Tibial nerve (tissue), 4 donors: ENCODE results near the gene DHRS7.

Experiments used
- CTCF ChIP-seq, 5 experiments: fragments of 200-600 bp in 3 of 5; fragments of 450-650 bp in 2 of 5; sonication (generic) in 3 of 5; IDR thresholded peaks; one replicate each; pipeline ENCODE4 v1.5.1; 2016 to 2019; ENCODE audit warnings: antibody characterized with exemption in 5 of 5, mild to moderate bottlenecking in 3 of 5, moderate library complexity in 2 of 5
- EP300 ChIP-seq, 2 donors: sonication (generic); formaldehyde crosslinking; IDR thresholded peaks; one replicate each; pipeline ENCODE4 v1.6.1; 2017; ENCODE audit warnings: antibody characterized with exemption in 2 of 2, mild to moderate bottlenecking in 1 of 2
- POLR2A ChIP-seq, 2 donors: fragments of 450-650 bp; IDR thresholded peaks; one replicate each; pipeline ENCODE4 v1.6.1; 2017; ENCODE audit warnings: antibody characterized with exemption in 2 of 2, mild to moderate bottlenecking in 2 of 2, moderate library complexity in 2 of 2

- TF ChIP-seq CTCF (IDR thresholded peaks at IDR 0.05), result no peak
- TF ChIP-seq EP300 (IDR thresholded peaks at IDR 0.05), result no peak
- no peak for TF ChIP-seq POLR2A (IDR thresholded peaks at IDR 0.05)
Observed at GRCh38 chr14:60189923-60190840, 25.0 kb upstream of the DHRS7 start.
